Endothelial cell (in vitro differentiated cells): ENCODE results near the gene CHM. TPM values are rescaled to one million over a fixed set of nuclear protein-coding genes. Genes with fewer than 3 reads are reported as not detected.

Experiments
- DNase-seq: peaks from one replicate; pipeline ENCODE4 v3.0.0; 2021; ENCODE audit warnings: low spot score
- H3K27ac Mint-ChIP-seq: one replicate; pipeline ENCODE4 v1.8.0; 2021; ENCODE audit warnings: mixed read lengths, inconsistent platforms; ENCODE audit not compliant: unreplicated experiment
- H3K27me3 Mint-ChIP-seq: one replicate; pipeline ENCODE4 v1.8.0; 2021; ENCODE audit warnings: mild to moderate bottlenecking, moderate library complexity, mixed read lengths, inconsistent platforms; ENCODE audit not compliant: unreplicated experiment
- H3K36me3 Mint-ChIP-seq: one replicate; pipeline ENCODE4 v1.8.0; 2021; ENCODE audit warnings: mild to moderate bottlenecking, low read depth, mixed read lengths, inconsistent platforms; ENCODE audit not compliant: unreplicated experiment
- H3K4me1 Mint-ChIP-seq: one replicate; pipeline ENCODE4 v1.8.0; 2021; ENCODE audit warnings: mild to moderate bottlenecking, mixed read lengths, inconsistent platforms; ENCODE audit not compliant: unreplicated experiment
- H3K4me3 Mint-ChIP-seq: one replicate; pipeline ENCODE4 v1.8.0; 2021; ENCODE audit warnings: mild to moderate bottlenecking, mixed read lengths, inconsistent platforms; ENCODE audit not compliant: unreplicated experiment
- H3K9me3 Mint-ChIP-seq: one replicate; pipeline ENCODE4 v1.8.0; 2021; ENCODE audit warnings: mixed read lengths, inconsistent platforms; ENCODE audit not compliant: unreplicated experiment
- total RNA-seq: library from RNA; stranded (reverse); fragmentation: NEBNext Ultra II Directional; extraction: Animal tissue kit (Norgen Biotek cat#: 25700); gene quantifications from one replicate; pipeline ENCODE4 v1.2.1, GENCODE V29; 2021; ENCODE audit not compliant: unreplicated experiment
- TF ChIP-seq, protein P1 (sequence below): fragments of 200-600 bp; sonication (generic); IDR thresholded peaks from one replicate; pipeline ENCODE4 v1.5.0; 2021; ENCODE audit warnings: antibody characterized with exemption; ENCODE audit not compliant: unreplicated experiment

Gene CHM
- total RNA-seq, 1 donor from 2014 or later = 18.1 TPM

DNA sequence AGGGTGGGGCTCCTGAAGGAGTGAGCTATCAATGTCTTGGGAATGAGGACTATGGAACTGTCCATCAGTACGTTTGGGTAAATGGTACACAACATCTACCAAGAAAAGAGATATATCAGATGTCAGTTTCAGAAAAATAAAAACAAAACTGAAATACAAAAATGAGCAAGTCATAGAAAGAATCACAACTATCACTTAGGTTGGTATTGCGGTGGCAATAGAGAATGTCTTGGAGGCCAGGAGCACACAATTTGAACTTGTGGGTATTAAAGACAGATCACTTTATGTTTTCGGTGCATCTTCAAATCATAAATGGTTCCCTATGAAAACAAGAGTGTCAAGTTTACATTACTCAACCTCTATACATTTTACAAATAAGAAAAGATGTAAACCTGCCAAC lies 176.8 kb downstream of the CHM start:
- DNase-seq = no peak
- peaks cover 35% of the 10 kb centered on the region for H3K36me3 Mint-ChIP-seq
- H3K9me3 Mint-ChIP-seq = peaks cover 4% of the 10 kb centered on the region
- H3K4me1 Mint-ChIP-seq = no peaks in the 10 kb centered on the region
- TF ChIP-seq, protein P1, sequence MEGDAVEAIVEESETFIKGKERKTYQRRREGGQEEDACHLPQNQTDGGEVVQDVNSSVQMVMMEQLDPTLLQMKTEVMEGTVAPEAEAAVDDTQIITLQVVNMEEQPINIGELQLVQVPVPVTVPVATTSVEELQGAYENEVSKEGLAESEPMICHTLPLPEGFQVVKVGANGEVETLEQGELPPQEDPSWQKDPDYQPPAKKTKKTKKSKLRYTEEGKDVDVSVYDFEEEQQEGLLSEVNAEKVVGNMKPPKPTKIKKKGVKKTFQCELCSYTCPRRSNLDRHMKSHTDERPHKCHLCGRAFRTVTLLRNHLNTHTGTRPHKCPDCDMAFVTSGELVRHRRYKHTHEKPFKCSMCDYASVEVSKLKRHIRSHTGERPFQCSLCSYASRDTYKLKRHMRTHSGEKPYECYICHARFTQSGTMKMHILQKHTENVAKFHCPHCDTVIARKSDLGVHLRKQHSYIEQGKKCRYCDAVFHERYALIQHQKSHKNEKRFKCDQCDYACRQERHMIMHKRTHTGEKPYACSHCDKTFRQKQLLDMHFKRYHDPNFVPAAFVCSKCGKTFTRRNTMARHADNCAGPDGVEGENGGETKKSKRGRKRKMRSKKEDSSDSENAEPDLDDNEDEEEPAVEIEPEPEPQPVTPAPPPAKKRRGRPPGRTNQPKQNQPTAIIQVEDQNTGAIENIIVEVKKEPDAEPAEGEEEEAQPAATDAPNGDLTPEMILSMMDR = no peak
- no peaks in the 10 kb centered on the region for H3K27me3 Mint-ChIP-seq
- H3K27ac Mint-ChIP-seq = no peak overlapping the region
- no peak overlapping the region for H3K4me3 Mint-ChIP-seq

DNA sequence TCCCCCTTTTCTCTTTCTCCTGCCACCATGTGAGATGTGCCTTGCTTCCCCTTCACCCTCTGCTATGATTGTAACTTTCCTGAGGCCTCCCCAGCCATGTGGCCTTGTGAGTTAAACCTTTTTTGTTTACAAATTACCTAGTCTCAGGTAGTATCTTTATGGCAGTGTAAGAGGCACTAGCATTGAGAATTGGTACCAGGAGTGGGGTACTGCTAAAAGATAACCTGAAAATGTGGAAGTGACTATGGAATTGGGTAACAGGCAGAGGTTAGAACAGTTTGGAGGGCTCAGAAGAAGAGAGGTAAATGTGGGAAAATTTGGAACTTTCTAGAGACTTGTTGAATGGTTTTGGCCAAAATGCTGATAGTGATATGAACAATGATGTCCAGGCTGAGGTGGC lies 182.0 kb downstream of the CHM start:
- Mint-ChIP-seq H3K4me1 (no peaks in the 10 kb centered on the region), H3K36me3 (peaks cover 41% of the 10 kb centered on the region), H3K27me3 (no peaks in the 10 kb centered on the region), H3K9me3 (peaks cover 4% of the 10 kb centered on the region), H3K27ac (no peak overlapping the region), H3K4me3 (no peak overlapping the region)
- DNase-seq = no peak
- TF ChIP-seq, protein P1 = no peak

DNA sequence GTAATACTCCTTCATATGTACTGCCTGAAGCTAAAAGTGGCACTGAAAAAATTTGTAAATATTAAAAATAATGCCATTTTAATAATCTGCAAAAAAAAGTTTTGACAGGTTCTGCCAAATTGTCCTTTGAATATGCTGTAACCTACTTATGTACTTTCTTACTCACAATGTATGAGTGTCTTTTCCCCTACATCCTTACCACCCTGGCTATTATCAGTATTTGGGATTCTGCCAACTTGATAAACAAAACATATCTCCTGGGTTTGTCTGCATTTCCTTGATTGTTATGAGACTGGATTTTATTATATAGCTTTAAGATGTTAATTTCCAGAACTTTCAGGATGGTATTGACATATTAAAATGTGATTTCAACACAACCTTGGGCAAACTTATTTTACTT lies 187.9 kb downstream of the CHM start:
- TF ChIP-seq, protein P1 = no peak
- DNase-seq = no peak
- Mint-ChIP-seq H3K36me3 (no peaks in the 10 kb centered on the region), H3K4me3 (no peak overlapping the region), H3K4me1 (no peaks in the 10 kb centered on the region), H3K9me3 (no peaks in the 10 kb centered on the region), H3K27ac (no peak overlapping the region), H3K27me3 (no peaks in the 10 kb centered on the region)

DNA sequence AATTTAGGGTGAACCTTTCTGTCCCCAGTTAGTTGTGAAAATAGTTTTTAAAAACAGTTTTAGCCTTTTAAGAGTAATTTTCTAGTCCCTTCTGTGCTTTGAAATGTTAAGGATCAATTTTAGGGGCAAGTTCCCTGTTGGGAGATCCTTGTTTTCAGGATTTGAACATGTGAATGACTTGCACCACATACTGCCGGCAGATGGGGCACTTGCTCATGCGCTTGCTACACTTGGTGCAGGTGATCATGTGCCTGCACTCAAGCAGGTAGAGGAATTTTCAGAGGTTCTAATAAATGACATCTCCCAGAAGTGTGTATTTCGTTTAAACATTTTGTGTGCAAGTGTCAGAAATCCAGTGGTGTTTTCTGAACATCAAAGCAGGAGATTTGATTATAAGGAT lies 195.9 kb downstream of the CHM start:
- peak; percentile 3 for DNase-seq
- H3K27ac Mint-ChIP-seq = no peak overlapping the region
- no peaks in the 10 kb centered on the region for H3K4me1 Mint-ChIP-seq
- no peak overlapping the region for H3K4me3 Mint-ChIP-seq
- H3K36me3 Mint-ChIP-seq = no peaks in the 10 kb centered on the region
- H3K9me3 Mint-ChIP-seq = no peaks in the 10 kb centered on the region
- H3K27me3 Mint-ChIP-seq = peaks cover 2% of the 10 kb centered on the region
- TF ChIP-seq, protein P1 = no peak

DNA sequence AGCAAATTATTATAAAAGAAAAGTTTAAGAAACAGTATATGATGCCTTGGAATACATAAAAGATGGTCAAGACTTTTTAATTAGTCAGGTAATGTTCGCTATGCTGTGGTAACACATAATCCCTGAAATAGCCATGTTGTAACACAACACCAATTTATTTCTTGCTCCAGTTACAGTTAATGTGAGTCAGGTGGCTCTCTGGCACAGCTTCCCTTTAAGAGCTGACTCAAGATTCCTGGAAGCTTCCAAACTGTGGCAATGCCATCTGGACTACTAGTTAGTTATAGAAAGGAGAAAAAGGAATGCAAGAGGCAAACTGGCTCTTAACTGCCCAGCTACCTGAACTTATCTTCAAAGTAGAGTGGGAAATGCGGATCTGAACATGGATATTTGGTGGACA lies 210.5 kb downstream of the CHM start:
- H3K4me3 Mint-ChIP-seq = no peak overlapping the region
- DNase-seq = no peak
- peaks cover 1% of the 10 kb centered on the region for H3K27me3 Mint-ChIP-seq
- no peaks in the 10 kb centered on the region for H3K36me3 Mint-ChIP-seq
- TF ChIP-seq, protein P1 = no peak
- H3K4me1 Mint-ChIP-seq = no peaks in the 10 kb centered on the region
- no peaks in the 10 kb centered on the region for H3K9me3 Mint-ChIP-seq
- H3K27ac Mint-ChIP-seq = no peak overlapping the region
